GM12873 (cell line): Measurements from ENCODE around the gene GAL3ST1.
A peak's percentile ranks its signal among the peaks of the same experiment; 100 is the strongest.

ENCODE experiments used
- TF ChIP-seq, protein P1 (sequence below): IDR thresholded peaks from 2 replicates; pipeline ENCODE4 v1.5.1; 2012; ENCODE audit warnings: low read depth, mild to moderate bottlenecking, moderate library complexity, low read length, control low read depth; ENCODE audit not compliant: insufficient read depth; ENCODE audit errors: missing control alignments

GAL3ST1 gene

GRCh38 chr22:30560643-30561202, 13.7 kb downstream of the GAL3ST1 start:
- TF ChIP-seq, protein P1, sequence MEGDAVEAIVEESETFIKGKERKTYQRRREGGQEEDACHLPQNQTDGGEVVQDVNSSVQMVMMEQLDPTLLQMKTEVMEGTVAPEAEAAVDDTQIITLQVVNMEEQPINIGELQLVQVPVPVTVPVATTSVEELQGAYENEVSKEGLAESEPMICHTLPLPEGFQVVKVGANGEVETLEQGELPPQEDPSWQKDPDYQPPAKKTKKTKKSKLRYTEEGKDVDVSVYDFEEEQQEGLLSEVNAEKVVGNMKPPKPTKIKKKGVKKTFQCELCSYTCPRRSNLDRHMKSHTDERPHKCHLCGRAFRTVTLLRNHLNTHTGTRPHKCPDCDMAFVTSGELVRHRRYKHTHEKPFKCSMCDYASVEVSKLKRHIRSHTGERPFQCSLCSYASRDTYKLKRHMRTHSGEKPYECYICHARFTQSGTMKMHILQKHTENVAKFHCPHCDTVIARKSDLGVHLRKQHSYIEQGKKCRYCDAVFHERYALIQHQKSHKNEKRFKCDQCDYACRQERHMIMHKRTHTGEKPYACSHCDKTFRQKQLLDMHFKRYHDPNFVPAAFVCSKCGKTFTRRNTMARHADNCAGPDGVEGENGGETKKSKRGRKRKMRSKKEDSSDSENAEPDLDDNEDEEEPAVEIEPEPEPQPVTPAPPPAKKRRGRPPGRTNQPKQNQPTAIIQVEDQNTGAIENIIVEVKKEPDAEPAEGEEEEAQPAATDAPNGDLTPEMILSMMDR: peak; percentile 29

DNA sequence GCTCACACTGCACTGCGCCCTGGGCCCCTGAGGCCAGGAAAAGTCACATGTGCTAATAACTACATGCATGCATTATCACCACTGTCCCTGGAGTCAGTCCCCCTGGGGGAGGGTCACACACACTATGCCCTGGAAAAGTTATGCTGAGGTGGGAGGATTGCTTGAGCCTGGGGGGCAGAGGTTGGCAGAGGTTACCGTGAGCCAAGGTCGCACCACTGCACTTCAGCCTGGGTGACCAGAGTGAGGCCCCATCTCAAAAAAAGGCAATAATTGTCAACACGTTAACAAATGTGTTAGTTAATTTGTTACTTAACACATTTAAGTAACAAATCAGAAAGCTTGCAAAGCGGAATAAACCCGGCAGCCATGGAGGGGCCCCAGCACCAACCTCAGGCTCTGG, 14.6 kb downstream of the GAL3ST1 start:
- TF ChIP-seq, protein P1: no peak

DNA sequence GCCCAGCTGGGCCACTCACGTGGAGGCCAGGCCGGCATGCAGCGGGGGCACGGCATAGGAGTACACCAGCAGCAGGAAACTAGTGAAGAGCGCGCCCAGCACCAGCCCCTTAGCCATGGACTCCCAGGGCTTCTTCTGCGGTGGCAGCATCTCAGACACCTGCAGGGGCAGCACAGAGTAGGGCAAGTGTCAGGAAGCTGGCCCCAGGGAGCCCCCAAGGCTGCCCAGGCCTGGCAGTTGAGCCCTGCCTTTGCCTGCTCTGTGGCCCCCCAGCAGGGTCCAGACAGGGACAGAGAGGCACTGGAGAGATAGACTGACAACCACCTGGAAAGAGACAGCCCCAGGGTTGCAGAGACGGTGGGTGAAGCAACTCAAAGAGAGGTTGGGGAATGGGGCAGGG, 17.2 kb downstream of the GAL3ST1 start:
- TF ChIP-seq, protein P1: peak; percentile 14

- TF ChIP-seq, protein P1: no peak
These were observed 18.1 kb downstream of the GAL3ST1 start for GRCh38 chr22:30556388-30556787.

- TF ChIP-seq, protein P1: no peak
These were observed 18.9 kb downstream of the GAL3ST1 start for GRCh38 chr22:30555282-30556210.

- TF ChIP-seq, protein P1: no peak
These were observed 20.5 kb downstream of the GAL3ST1 start for GRCh38 chr22:30553971-30554370.

GRCh38 chr22:30552719-30553118, 21.7 kb downstream of the GAL3ST1 start:
- TF ChIP-seq, protein P1: no peak
